Mesenchymal stem cell (in vitro differentiated cells and primary cell): Measurements from ENCODE around the gene KIRREL3.

Experiments
- DNase-seq: peaks from one replicate; pipeline ENCODE4 v3.0.0-alpha.2; 2013
- H2AFZ ChIP-seq: one replicate; pipeline ENCODE4 v1.6.1; 2013; ENCODE audit warnings: low read depth, mild to moderate bottlenecking, control low read depth, inconsistent platforms, low read length, moderate library complexity
- H2AK5ac ChIP-seq: 2 replicates; pipeline ENCODE4 v1.6.1; 2013; ENCODE audit warnings: low read length, moderate library complexity, mild to moderate bottlenecking, inconsistent platforms; ENCODE audit not compliant: severe bottlenecking
- H2BK120ac ChIP-seq: one replicate; pipeline ENCODE4 v1.6.1; 2013; ENCODE audit warnings: low read depth, mild to moderate bottlenecking, inconsistent platforms, low read length, moderate library complexity
- H2BK12ac ChIP-seq, 2 experiments: one replicate each; pipeline ENCODE4 v1.6.1; 2013; ENCODE audit warnings: inconsistent platforms in 2 of 2, low read length in 2 of 2, mild to moderate bottlenecking in 2 of 2, moderate library complexity in 2 of 2, control low read depth in 1 of 2
- H2BK15ac ChIP-seq: one replicate; pipeline ENCODE4 v1.6.1; 2013; ENCODE audit warnings: mild to moderate bottlenecking, low read depth, inconsistent platforms; ENCODE audit not compliant: poor library complexity, severe bottlenecking
- H2BK5ac ChIP-seq: 2 replicates; pipeline ENCODE4 v1.6.1; 2013; ENCODE audit warnings: low read depth, mild to moderate bottlenecking, low read length, control low read depth, inconsistent platforms; ENCODE audit not compliant: poor library complexity, severe bottlenecking
- H3K14ac ChIP-seq, 2 experiments: one replicate each; pipeline ENCODE4 v1.6.1; 2013; ENCODE audit warnings: inconsistent platforms in 2 of 2, low read length in 2 of 2, control low read depth in 1 of 2, mild to moderate bottlenecking in 1 of 2, moderate library complexity in 1 of 2
- H3K18ac ChIP-seq, 2 experiments: one replicate each; pipeline ENCODE4 v1.6.1; 2013; ENCODE audit warnings: inconsistent platforms in 2 of 2, low read length in 2 of 2, control low read depth in 1 of 2, low read depth in 1 of 2, mild to moderate bottlenecking in 1 of 2
- H3K23ac ChIP-seq, 2 experiments: one replicate each; pipeline ENCODE4 v1.6.1; 2013; ENCODE audit warnings: inconsistent platforms in 2 of 2, low read length in 2 of 2, mild to moderate bottlenecking in 2 of 2, moderate library complexity in 2 of 2, control low read depth in 1 of 2
- H3K27ac ChIP-seq: 2 replicates; pipeline ENCODE4 v1.5.1; 2013; ENCODE audit warnings: mild to moderate bottlenecking, moderate library complexity, low read length, control low read depth, inconsistent platforms; ENCODE audit not compliant: poor library complexity, severe bottlenecking
- H3K27me3 ChIP-seq, 2 experiments: 2 replicates each; pipeline versions ENCODE4 v1.6.1 to v1.7.0; 2013; ENCODE audit warnings: low read length in 2 of 2, mild to moderate bottlenecking in 2 of 2, moderate library complexity in 2 of 2, control low read depth in 1 of 2, inconsistent platforms in 1 of 2; ENCODE audit not compliant: control insufficient read depth in 1 of 2, insufficient read depth in 1 of 2
- H3K36me3 ChIP-seq, 2 experiments: 2 replicates each; pipeline versions ENCODE4 v1.6.1 to v1.7.0; 2013; ENCODE audit warnings: low read length in 2 of 2, control low read depth in 1 of 2, inconsistent platforms in 1 of 2, low read depth in 1 of 2, mild to moderate bottlenecking in 1 of 2; ENCODE audit not compliant: insufficient read depth in 2 of 2, control insufficient read depth in 1 of 2
- H3K4ac ChIP-seq, 2 experiments: one replicate each; pipeline ENCODE4 v1.6.1; 2013; ENCODE audit warnings: inconsistent platforms in 2 of 2, low read length in 2 of 2, mild to moderate bottlenecking in 2 of 2, moderate library complexity in 2 of 2, control low read depth in 1 of 2, low read depth in 1 of 2
- H3K4me1 ChIP-seq: 2 replicates; pipeline ENCODE4 v1.6.1; 2013; ENCODE audit warnings: low read depth, low read length, control low read depth; ENCODE audit not compliant: control insufficient read depth, insufficient read depth
- H3K4me2 ChIP-seq: 2 replicates; pipeline ENCODE4 v1.6.1; 2013; ENCODE audit warnings: low read length, mild to moderate bottlenecking, inconsistent platforms; ENCODE audit not compliant: poor library complexity, severe bottlenecking
- H3K4me3 ChIP-seq, 2 experiments: 2 replicates each; pipeline versions ENCODE4 v1.5.1 to v1.7.0; 2013; ENCODE audit warnings: low read length in 2 of 2, mild to moderate bottlenecking in 2 of 2, control low read depth in 1 of 2, low read depth in 1 of 2; ENCODE audit not compliant: insufficient read depth in 1 of 2
- H3K79me1 ChIP-seq: replicated peaks from 2 replicates; pipeline ENCODE4 v1.6.1; 2013; ENCODE audit warnings: mild to moderate bottlenecking, control low read depth, low read length, inconsistent platforms; ENCODE audit not compliant: poor library complexity, severe bottlenecking
- H3K9ac ChIP-seq: 2 replicates; pipeline ENCODE4 v1.7.0; 2013; ENCODE audit warnings: mild to moderate bottlenecking, low read length, moderate library complexity
- H3K9me3 ChIP-seq: 2 replicates; pipeline ENCODE4 v1.7.0; 2013; ENCODE audit warnings: mild to moderate bottlenecking, low read length; ENCODE audit not compliant: control insufficient read depth
- H4K8ac ChIP-seq: one replicate; pipeline ENCODE4 v1.6.1; 2013; ENCODE audit warnings: inconsistent platforms, mild to moderate bottlenecking, low read length, moderate library complexity
- H4K91ac ChIP-seq: one replicate; pipeline ENCODE4 v1.6.1; 2013; ENCODE audit warnings: mild to moderate bottlenecking, low read length, inconsistent platforms
- WGBS: methylation state at CpG from one replicate; pipeline ENCODE4 v1.1.7; 2013; ENCODE audit warnings: mixed read lengths; 5-methylcytosine and 5-hydroxymethylcytosine counted together

The KIRREL3 gene

GRCh38 chr11:127035824-127036223 lies 35.3 kb upstream of the KIRREL3 start:
- Histone ChIP-seq H4K8ac (no peak overlapping the region), H2BK5ac (no peak overlapping the region), H4K91ac (no peak overlapping the region), H2BK15ac (no peak overlapping the region), H3K18ac (no peak overlapping the region), H3K36me3 (no peaks in the 10 kb centered on the region), H3K4me3 (no peak overlapping the region), H3K4me1 (no peaks in the 10 kb centered on the region), H3K14ac (no peak overlapping the region), H3K27ac (no peak overlapping the region), H3K4me2 (no peak overlapping the region), H3K23ac (no peak overlapping the region), H3K9ac (no peak overlapping the region), H2AK5ac (no peak overlapping the region), H2AFZ (no peak overlapping the region), H3K79me1 (no peaks in the 10 kb centered on the region), H2BK12ac (no peak overlapping the region), H3K4ac (no peak overlapping the region), H3K9me3 (no peaks in the 10 kb centered on the region), H2BK120ac (no peak overlapping the region), H3K27me3 (peaks cover 0 to 21% of the 10 kb centered on the region in 2 experiments)
- DNase-seq = no peak
- 52% methylated on average over 3 of the region's 3 CpGs for WGBS

DNA sequence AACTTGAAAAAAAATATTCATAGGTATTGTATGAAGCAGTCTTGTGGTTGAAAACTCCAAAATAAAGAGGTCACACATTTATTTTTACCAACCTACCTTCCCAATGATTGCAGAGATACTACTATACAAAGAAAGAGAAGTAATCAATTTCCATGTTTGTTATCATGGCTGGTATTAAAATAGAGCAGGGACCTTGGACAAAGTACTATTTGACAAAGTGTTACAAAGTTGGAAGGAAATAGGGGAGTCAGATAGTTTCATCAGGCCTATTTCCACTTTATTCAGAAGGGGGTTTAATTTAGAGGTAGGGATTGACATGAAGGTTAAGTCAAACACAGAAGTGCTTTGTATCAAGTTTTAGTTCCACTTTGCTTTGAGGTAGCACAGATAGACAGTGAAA lies 34.4 kb upstream of the KIRREL3 start:
- no peak overlapping the region for H4K91ac ChIP-seq
- no peaks in the 10 kb centered on the region for H3K36me3 ChIP-seq
- no peak overlapping the region for H3K27ac ChIP-seq
- H3K14ac ChIP-seq = no peak overlapping the region
- no peaks in the 10 kb centered on the region for H3K9me3 ChIP-seq
- H3K4me1 ChIP-seq = no peaks in the 10 kb centered on the region
- H3K27me3 ChIP-seq = peaks cover 0 to 22% of the 10 kb centered on the region in 2 experiments
- no peak overlapping the region for H3K4ac ChIP-seq
- no peak overlapping the region for H3K4me2 ChIP-seq
- H3K23ac ChIP-seq = no peak overlapping the region
- no peak overlapping the region for H3K9ac ChIP-seq
- H3K4me3 ChIP-seq = no peak overlapping the region
- no peak overlapping the region for H2BK12ac ChIP-seq
- H2BK15ac ChIP-seq = no peak overlapping the region
- no peak overlapping the region for H2AK5ac ChIP-seq
- no peak overlapping the region for H2BK5ac ChIP-seq
- H4K8ac ChIP-seq = no peak overlapping the region
- H3K79me1 ChIP-seq = no peaks in the 10 kb centered on the region
- DNase-seq = no peak
- no peak overlapping the region for H3K18ac ChIP-seq
- H2BK120ac ChIP-seq = no peak overlapping the region
- no peak overlapping the region for H2AFZ ChIP-seq

DNA sequence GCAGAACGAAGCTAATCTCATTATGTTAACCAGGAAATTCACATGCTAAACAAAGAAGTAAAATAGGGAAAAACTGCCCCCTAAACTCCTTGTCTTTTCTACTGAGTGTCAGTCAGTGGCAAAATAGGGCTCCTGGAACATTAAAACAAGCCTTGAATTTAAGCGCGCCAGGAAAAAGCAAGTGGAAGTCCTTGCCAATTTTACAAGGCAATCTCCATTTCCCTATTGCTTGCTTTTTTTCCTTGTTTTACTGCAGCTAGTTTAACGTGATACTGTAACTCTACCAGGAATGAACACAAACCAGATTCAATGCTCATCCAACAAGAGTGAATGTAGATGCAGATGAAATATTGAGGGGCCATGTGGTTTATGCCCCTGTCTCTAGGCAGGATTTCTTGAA lies 28.1 kb upstream of the KIRREL3 start:
- H2AK5ac ChIP-seq = no peak overlapping the region
- H3K4ac ChIP-seq = no peak overlapping the region
- H3K36me3 ChIP-seq = no peaks in the 10 kb centered on the region
- WGBS = 73% methylated on average over 3 of the region's 4 CpGs
- H3K4me1 ChIP-seq = no peaks in the 10 kb centered on the region
- no peak overlapping the region for H2BK5ac ChIP-seq
- H3K27me3 ChIP-seq = peaks cover 4 to 11% of the 10 kb centered on the region in 2 experiments
- H4K8ac ChIP-seq = no peak overlapping the region
- DNase-seq = no peak
- no peak overlapping the region for H3K4me2 ChIP-seq
- H2AFZ ChIP-seq = no peak overlapping the region
- H3K23ac ChIP-seq = no peak overlapping the region
- no peak overlapping the region for H3K27ac ChIP-seq
- no peak overlapping the region for H2BK12ac ChIP-seq
- H3K9ac ChIP-seq = no peak overlapping the region
- H2BK15ac ChIP-seq = no peak overlapping the region
- no peak overlapping the region for H3K14ac ChIP-seq
- H3K9me3 ChIP-seq = no peaks in the 10 kb centered on the region
- no peak overlapping the region for H3K4me3 ChIP-seq
- H2BK120ac ChIP-seq = no peak overlapping the region
- H4K91ac ChIP-seq = no peak overlapping the region
- H3K79me1 ChIP-seq = no peaks in the 10 kb centered on the region
- no peak overlapping the region for H3K18ac ChIP-seq

DNA sequence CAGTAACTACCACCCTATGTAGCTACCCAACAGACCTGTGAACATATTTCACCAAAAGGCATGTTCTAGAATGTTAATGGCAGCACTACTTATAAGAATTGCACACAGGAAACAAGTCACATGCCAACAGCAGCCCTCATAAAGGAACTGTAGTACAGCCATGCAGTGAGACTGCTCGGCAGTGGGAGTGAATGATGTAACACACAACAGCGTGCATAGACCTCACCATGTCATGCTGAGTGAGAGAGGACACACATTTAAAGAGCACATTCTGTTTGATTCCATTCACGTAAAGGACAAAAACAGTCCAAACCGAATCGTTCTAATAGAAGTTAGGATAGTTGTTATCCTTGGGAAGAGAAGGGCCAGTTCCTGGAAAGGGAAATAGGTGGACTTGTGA lies 27.2 kb upstream of the KIRREL3 start:
- no peaks in the 10 kb centered on the region for H3K9me3 ChIP-seq
- H3K27me3 ChIP-seq = peaks cover 4 to 11% of the 10 kb centered on the region in 2 experiments
- no peak overlapping the region for H2BK5ac ChIP-seq
- H3K79me1 ChIP-seq = no peaks in the 10 kb centered on the region
- DNase-seq = no peak
- no peak overlapping the region for H3K18ac ChIP-seq
- H4K8ac ChIP-seq = no peak overlapping the region
- H3K4me2 ChIP-seq = no peak overlapping the region
- H2BK120ac ChIP-seq = no peak overlapping the region
- H3K23ac ChIP-seq = no peak overlapping the region
- H3K27ac ChIP-seq = no peak overlapping the region
- peaks cover 2% of the 10 kb centered on the region for H3K4me1 ChIP-seq
- no peak overlapping the region for H2AFZ ChIP-seq
- H2AK5ac ChIP-seq = no peak overlapping the region
- H2BK15ac ChIP-seq = no peak overlapping the region
- H4K91ac ChIP-seq = no peak overlapping the region
- H3K14ac ChIP-seq = no peak overlapping the region
- no peak overlapping the region for H3K4me3 ChIP-seq
- H3K36me3 ChIP-seq = no peaks in the 10 kb centered on the region
- 85% methylated on average over 5 of the region's 5 CpGs for WGBS
- no peak overlapping the region for H3K4ac ChIP-seq
- no peak overlapping the region for H2BK12ac ChIP-seq
- no peak overlapping the region for H3K9ac ChIP-seq
